EH (cell line): ENCODE measurements around the gene PSAP.
"Not testable (repeated sequence)": the region's sequence is repeated elsewhere in the genome, so short reads cannot be mapped to it uniquely, and the experiment has no call there.

Source experiments
- DNase-seq: peaks from one replicate; pipeline ENCODE4 v3.0.0-alpha.2; 2015; ENCODE audit warnings: low read depth

The PSAP gene

GRCh38 chr10:71873582-71874211 lies 22.6 kb upstream of the PSAP start:
- no peak for DNase-seq

GRCh38 chr10:71869601-71870000 lies 18.6 kb upstream of the PSAP start:
- DNase-seq, result not testable (repeated sequence)

- DNase-seq, result peak; percentile 85
Observed at GRCh38 chr10:71868192-71868697, 17.2 kb upstream of the PSAP start.

GRCh38 chr10:71865561-71866041 lies 14.6 kb upstream of the PSAP start:
- DNase-seq, result no peak

GRCh38 chr10:71864911-71865361 lies 13.9 kb upstream of the PSAP start:
- peak; percentile 83 for DNase-seq

GRCh38 chr10:71863203-71863602 lies 12.2 kb upstream of the PSAP start:
- no peak for DNase-seq

GRCh38 chr10:71860243-71861029 lies 9.4 kb upstream of the PSAP start:
- peak; percentile 100 for DNase-seq

GRCh38 chr10:71857934-71858890 lies 7.2 kb upstream of the PSAP start:
- DNase-seq, result no peak

GRCh38 chr10:71856619-71857018 lies 5.6 kb upstream of the PSAP start:
- no peak for DNase-seq

- DNase-seq, result peak; percentile 61
Observed at GRCh38 chr10:71854031-71854430, 3.0 kb upstream of the PSAP start.

- DNase-seq, result no peak
Observed at GRCh38 chr10:71852355-71852937, 1.4 kb upstream of the PSAP start.

GRCh38 chr10:71851465-71852095 lies 529 bp upstream of the PSAP start:
- not testable (repeated sequence) for DNase-seq

- no peak for DNase-seq
Observed at GRCh38 chr10:71850021-71850742, 869 bp downstream of the PSAP start.

GRCh38 chr10:71849461-71849908 lies 1.6 kb downstream of the PSAP start:
- no peak for DNase-seq

GRCh38 chr10:71848325-71849275 lies 2.5 kb downstream of the PSAP start:
- DNase-seq, result no peak

GRCh38 chr10:71847418-71847817 lies 3.6 kb downstream of the PSAP start:
- no peak for DNase-seq

GRCh38 chr10:71846816-71847215 lies 4.2 kb downstream of the PSAP start:
- DNase-seq, result no peak

GRCh38 chr10:71845410-71846405 lies 5.3 kb downstream of the PSAP start:
- no peak for DNase-seq
